B cell (primary cell): ENCODE data around the gene RMND1. TPM values are rescaled to one million over a fixed set of nuclear protein-coding genes. Genes with fewer than 3 reads are reported as not detected.

ENCODE experiments used
- ATAC-seq: fragments of 200-7000 bp; cut with Tn5 transposase; one replicate; pipeline ENCODE4 v1.10.0; 2021; ENCODE audit warnings: low read depth, mild to moderate bottlenecking, moderate number of reproducible peaks, moderate library complexity
- CTCF ChIA-PET: fragments of 350-600 bp; sonication (Branson Sonifier 250); formaldehyde crosslinking; loops from one replicate; lab custom pipeline; 2021; ENCODE audit warnings: antibody characterized with exemption, inconsistent platforms; lab: Charles Lee
- POLR2A ChIA-PET: fragments of 350-600 bp; sonication (Branson Sonifier 250); formaldehyde crosslinking; loops from one replicate; lab custom pipeline; 2021; ENCODE audit warnings: antibody characterized with exemption; lab: Charles Lee
- DNase-seq: peaks from one replicate; pipeline ENCODE4 v3.0.0; 2013
- H2AFZ ChIP-seq: 2 replicates; pipeline ENCODE4 v1.6.1; 2012; ENCODE audit warnings: mild to moderate bottlenecking, low read depth, low read length; ENCODE audit not compliant: insufficient read depth, poor library complexity, severe bottlenecking
- H3K27ac ChIP-seq, 2 donors: 1 replicate in 1 of 2; 2 replicates in 1 of 2; pipeline ENCODE4 v1.5.1; 2012 to 2013; ENCODE audit warnings: low read length in 2 of 2, mild to moderate bottlenecking in 2 of 2, moderate library complexity in 1 of 2
- H3K27me3 ChIP-seq, 4 experiments: fragments of 200-600 bp in 1 of 4; sonication (generic) in 1 of 4; replicated peaks in 1 of 4; 1 replicate in 2 of 4; 2 replicates in 2 of 4; pipeline versions ENCODE4 v1.6.1 to v1.7.0; 2013 to 2016; ENCODE audit warnings: low read length in 3 of 4, mild to moderate bottlenecking in 2 of 4, mixed read lengths in 1 of 4, moderate library complexity in 1 of 4; ENCODE audit not compliant: insufficient read depth in 4 of 4, control insufficient read depth in 3 of 4; ENCODE audit errors: control extremely low read depth in 1 of 4
- H3K36me3 ChIP-seq, 2 experiments: replicated peaks in 1 of 2; 1 replicate in 1 of 2; 2 replicates in 1 of 2; pipeline versions ENCODE4 v1.6.1 to v1.7.1; 2013; ENCODE audit warnings: low read length in 1 of 2; ENCODE audit not compliant: insufficient read depth in 2 of 2, control insufficient read depth in 1 of 2; ENCODE audit errors: control extremely low read depth in 1 of 2, extremely low read depth in 1 of 2
- H3K4me1 ChIP-seq, 2 donors: fragments of 200-600 bp in 1 of 2; sonication (generic) in 1 of 2; 1 replicate in 1 of 2; 2 replicates in 1 of 2; pipeline versions ENCODE4 v1.5.1 to v1.6.1; 2013 to 2017; ENCODE audit warnings: low read length in 2 of 2; ENCODE audit not compliant: control insufficient read depth in 2 of 2, insufficient read depth in 2 of 2
- H3K4me2 ChIP-seq: replicated peaks from 2 replicates; pipeline ENCODE3; 2012; ENCODE audit warnings: mild to moderate bottlenecking, low read depth, low read length; ENCODE audit not compliant: poor library complexity, severe bottlenecking
- H3K4me3 ChIP-seq, 5 experiments: fragments of 200-600 bp in 1 of 5; sonication (generic) in 1 of 5; 1 replicate in 3 of 5; 2 replicates in 2 of 5; pipeline versions ENCODE4 v1.5.1 to v1.7.0; 2011 to 2016; ENCODE audit warnings: low read length in 4 of 5, mild to moderate bottlenecking in 4 of 5, low read depth in 2 of 5, control low read depth in 1 of 5, moderate library complexity in 1 of 5; ENCODE audit not compliant: insufficient read depth in 1 of 5; ENCODE audit errors: control extremely low read depth in 1 of 5, extremely low read depth in 1 of 5
- H3K79me2 ChIP-seq: fragments of 200-600 bp; sonication (generic); one replicate; pipeline ENCODE4 v1.6.0; 2016; ENCODE audit warnings: low read length; ENCODE audit not compliant: control insufficient read depth, insufficient read depth
- H3K9ac ChIP-seq: fragments of 200-600 bp; sonication (generic); 2 replicates; pipeline ENCODE4 v1.6.1; 2017; ENCODE audit warnings: mild to moderate bottlenecking, low read length, moderate library complexity
- H3K9me3 ChIP-seq, 3 donors: one replicate each; pipeline versions ENCODE4 v1.6.1 to v1.7.1; 2013; ENCODE audit warnings: low read length in 2 of 3; ENCODE audit not compliant: control insufficient read depth in 2 of 3, insufficient read depth in 1 of 3; ENCODE audit errors: control extremely low read depth in 1 of 3
- H4K20me1 ChIP-seq: 2 replicates; pipeline ENCODE4 v1.6.0; 2012; ENCODE audit warnings: mild to moderate bottlenecking, low read length; ENCODE audit not compliant: insufficient read depth, control insufficient read depth, poor library complexity, severe bottlenecking
- H3K27ac Mint-ChIP-seq: one replicate; pipeline ENCODE4 v1.8.0; 2021; ENCODE audit warnings: mixed read lengths
- H3K27me3 Mint-ChIP-seq: one replicate; pipeline ENCODE4 v1.8.0; 2021; ENCODE audit warnings: mixed read lengths
- H3K4me1 Mint-ChIP-seq: one replicate; pipeline ENCODE4 v1.8.0; 2021; ENCODE audit warnings: mixed read lengths
- H3K4me3 Mint-ChIP-seq: one replicate; pipeline ENCODE4 v1.8.0; 2021; ENCODE audit warnings: mixed read lengths
- H3K9me3 Mint-ChIP-seq: one replicate; pipeline ENCODE4 v1.8.0; 2022; ENCODE audit warnings: mixed read lengths; ENCODE audit not compliant: insufficient read depth
- EZH2 ChIP-seq: IDR thresholded peaks from 2 replicates; pipeline ENCODE4 v1.6.1; 2012; ENCODE audit warnings: borderline replicate concordance, low read depth, mild to moderate bottlenecking, moderate library complexity, low read length; ENCODE audit not compliant: insufficient read depth, poor library complexity, severe bottlenecking
- WGBS: methylation state at CpG from one replicate; pipeline ENCODE4 v1.1.5; 2013; ENCODE audit warnings: missing lambda C conversion rate; ENCODE audit not compliant: insufficient coverage; 5-methylcytosine and 5-hydroxymethylcytosine counted together
- intact Hi-C: fragments of 100-400 bp; cut with micrococcal nuclease; formaldehyde crosslinking; loops from one replicate; pipeline ENCODE4 v1.10.0; 2022
- polyA plus RNA-seq: library from polyadenylated mRNA; depleted of rRNA; stranded (reverse); fragments of >200 nt; gene quantifications from 2 replicates; pipeline ENCODE4 v1.2.3, GENCODE V29; 2012
- total RNA-seq, 2 donors: library from RNA; stranded (reverse); fragments of 120-200 nt in 1 of 2; gene quantifications; 1 replicate in 1 of 2; 2 replicates in 1 of 2; pipeline versions ENCODE4 v1.2.3 to v1.2.4, GENCODE V29; 2013 to 2022
- TF ChIP-seq, protein P1 (sequence below): fragments of 200-600 bp; IDR thresholded peaks from one replicate; pipeline ENCODE4 v1.8.0; 2022; ENCODE audit warnings: antibody characterized with exemption, mild to moderate bottlenecking

Gene RMND1
- total and polyA plus RNA-seq, 2 donors (not counting 1 experiment from before 2014, with no cell fraction given) = 4.3 to 15.7 TPM

DNA sequence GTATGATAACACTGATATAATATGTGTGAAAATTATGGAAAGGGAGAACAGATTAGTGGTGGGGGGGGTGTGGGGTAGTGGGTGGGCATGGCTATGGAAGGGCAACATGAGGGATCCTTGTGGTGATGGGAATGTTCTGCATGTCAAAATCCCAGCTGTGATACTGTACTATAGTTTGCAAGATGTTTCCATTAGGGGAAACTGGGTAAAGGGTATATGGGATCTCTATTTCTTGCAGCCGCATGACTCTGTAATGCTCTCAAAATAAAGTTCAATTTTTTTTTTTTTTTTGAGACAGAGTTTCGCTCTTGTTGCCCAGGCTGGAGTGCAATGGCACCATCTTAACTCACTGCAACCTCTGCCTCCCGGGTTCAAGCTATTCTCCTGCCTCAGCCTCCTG lies 74.8 kb downstream of the RMND1 start:
- Histone ChIP-seq H3K4me1 (peaks cover 47 to 49% of the 10 kb centered on the region in 2 donors), H3K9ac (no peak overlapping the region), H3K4me2 (peak overlapping the region; percentile 51), H3K36me3 (peaks cover 0 to 11% of the 10 kb centered on the region in 2 experiments), H3K4me3 (no peak overlapping the region), H3K79me2 (peaks cover 96% of the 10 kb centered on the region), H4K20me1 (peaks cover 41% of the 10 kb centered on the region), H3K27ac (no peak overlapping the region), H3K9me3 (no peaks in the 10 kb centered on the region), H3K27me3 (no peaks in the 10 kb centered on the region), H2AFZ (no peak overlapping the region)
- no peaks in the 10 kb centered on the region for H3K9me3 Mint-ChIP-seq
- no peak for DNase-seq
- H3K27ac Mint-ChIP-seq = no peak overlapping the region
- CTCF ChIA-PET = interaction anchor here (1.7 kb wide), 1 partner anchor 52 kb away, joined by 5 read pairs; no protein-coding TSS in a partner anchor
- peak overlapping the region; percentile 54 for H3K4me3 Mint-ChIP-seq
- no CpG with 5 or more reads among the region's 3 CpGs for WGBS
- no peak for ATAC-seq
- POLR2A ChIA-PET = no interaction called here
- H3K27me3 Mint-ChIP-seq = no peaks in the 10 kb centered on the region
- peaks cover 64% of the 10 kb centered on the region for H3K4me1 Mint-ChIP-seq
- intact Hi-C loops = no loop called here
- TF ChIP-seq EZH2 = no peak
- TF ChIP-seq, protein P1, sequence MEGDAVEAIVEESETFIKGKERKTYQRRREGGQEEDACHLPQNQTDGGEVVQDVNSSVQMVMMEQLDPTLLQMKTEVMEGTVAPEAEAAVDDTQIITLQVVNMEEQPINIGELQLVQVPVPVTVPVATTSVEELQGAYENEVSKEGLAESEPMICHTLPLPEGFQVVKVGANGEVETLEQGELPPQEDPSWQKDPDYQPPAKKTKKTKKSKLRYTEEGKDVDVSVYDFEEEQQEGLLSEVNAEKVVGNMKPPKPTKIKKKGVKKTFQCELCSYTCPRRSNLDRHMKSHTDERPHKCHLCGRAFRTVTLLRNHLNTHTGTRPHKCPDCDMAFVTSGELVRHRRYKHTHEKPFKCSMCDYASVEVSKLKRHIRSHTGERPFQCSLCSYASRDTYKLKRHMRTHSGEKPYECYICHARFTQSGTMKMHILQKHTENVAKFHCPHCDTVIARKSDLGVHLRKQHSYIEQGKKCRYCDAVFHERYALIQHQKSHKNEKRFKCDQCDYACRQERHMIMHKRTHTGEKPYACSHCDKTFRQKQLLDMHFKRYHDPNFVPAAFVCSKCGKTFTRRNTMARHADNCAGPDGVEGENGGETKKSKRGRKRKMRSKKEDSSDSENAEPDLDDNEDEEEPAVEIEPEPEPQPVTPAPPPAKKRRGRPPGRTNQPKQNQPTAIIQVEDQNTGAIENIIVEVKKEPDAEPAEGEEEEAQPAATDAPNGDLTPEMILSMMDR = no peak

DNA sequence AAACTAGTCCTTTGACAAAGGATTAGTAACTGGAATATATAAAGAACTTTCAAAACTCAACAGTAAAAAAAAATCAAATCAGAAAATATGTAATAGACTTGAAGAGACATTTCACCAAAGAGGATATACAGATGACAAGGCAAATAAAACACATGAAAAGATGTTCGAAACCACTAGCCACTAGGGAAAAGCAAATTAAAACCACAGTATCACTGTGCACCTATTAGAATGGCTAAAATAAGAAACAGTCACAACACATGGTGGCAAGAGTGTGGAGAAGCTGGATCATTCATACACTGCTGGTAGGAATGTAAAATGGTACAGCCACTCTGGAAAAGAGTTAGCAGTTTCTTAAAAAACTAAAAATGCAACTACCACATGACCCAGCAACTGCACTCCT lies 75.5 kb downstream of the RMND1 start:
- WGBS = no CpG with 5 or more reads among the region's 1 CpG
- no peaks in the 10 kb centered on the region for H3K27me3 ChIP-seq
- peak overlapping the region; percentile 51 for H3K4me2 ChIP-seq
- no peak for DNase-seq
- H3K36me3 ChIP-seq = peaks cover 0 to 17% of the 10 kb centered on the region in 2 experiments
- Mint-ChIP-seq H3K27ac (peak overlapping the region; percentile 8), H3K27me3 (no peaks in the 10 kb centered on the region), H3K9me3 (no peaks in the 10 kb centered on the region), H3K4me1 (peaks cover 61% of the 10 kb centered on the region), H3K4me3 (peak overlapping the region; percentile 54)
- ChIA-PET POLR2A (no interaction called here), CTCF (interaction anchor here (1.7 kb wide), 1 partner anchor 52 kb away, joined by 5 read pairs; no protein-coding TSS in a partner anchor)
- intact Hi-C loops = loop anchor here (1.0 kb wide), 1 partner anchor 16 kb away; no protein-coding TSS in a partner anchor
- TF ChIP-seq EZH2 = no peak
- TF ChIP-seq, protein P1 = no peak
- H3K9ac ChIP-seq = no peak overlapping the region
- H3K4me3 ChIP-seq = no peak overlapping the region
- H4K20me1 ChIP-seq = peaks cover 48% of the 10 kb centered on the region
- H2AFZ ChIP-seq = no peak overlapping the region
- H3K79me2 ChIP-seq = peaks cover 96% of the 10 kb centered on the region
- ATAC-seq = peak; percentile 61
- H3K27ac ChIP-seq = no peak overlapping the region
- H3K9me3 ChIP-seq = no peaks in the 10 kb centered on the region
- peaks cover 47 to 49% of the 10 kb centered on the region in 2 donors for H3K4me1 ChIP-seq
